ENCODE results near the gene OR2F2. TPM values are rescaled to one million over a fixed set of nuclear protein-coding genes. Genes with fewer than 3 reads are reported as not detected.
A peak's percentile ranks its signal among the peaks of the same experiment; 100 is the strongest.

Gene OR2F2
- total and polyA plus RNA-seq, 2 experiments from 2014 or later, result not detected

GRCh38 chr7:143979359-143979758, 44.3 kb downstream of the OR2F2 start:
- no peaks in the 10 kb centered on the region for H3K36me3 ChIP-seq
- H3K9me3 ChIP-seq (ENCODE audit: low read depth), result no peaks in the 10 kb centered on the region
- no peak overlapping the region for H3K4me3 ChIP-seq
- H3K4me1 ChIP-seq (ENCODE audit: low read depth), result no peaks in the 10 kb centered on the region
- TF ChIP-seq CTCF (IDR thresholded peaks at IDR 0.05; ENCODE audit: low read depth, low read length), result no peak
- no peaks in the 10 kb centered on the region for H3K27me3 ChIP-seq
- peak in 1 of 2 donors; percentile 81 for DNase-seq (ENCODE audit: low read depth in 1 of 2, low spot score in 1 of 2)
- no peak overlapping the region for H3K27ac ChIP-seq

GRCh38 chr7:143979998-143980397, 45.0 kb downstream of the OR2F2 start:
- H3K4me1 ChIP-seq (ENCODE audit: low read depth), result no peaks in the 10 kb centered on the region
- H3K36me3 ChIP-seq, result no peaks in the 10 kb centered on the region
- no peak overlapping the region for H3K27ac ChIP-seq
- no peaks in the 10 kb centered on the region for H3K9me3 ChIP-seq (ENCODE audit: low read depth)
- no peak for TF ChIP-seq CTCF (IDR thresholded peaks at IDR 0.05; ENCODE audit: low read depth, low read length)
- no peaks in the 10 kb centered on the region for H3K27me3 ChIP-seq
- no peak for DNase-seq (ENCODE audit: low read depth in 1 of 2, low spot score in 1 of 2)
- H3K4me3 ChIP-seq, result no peak overlapping the region

DNA sequence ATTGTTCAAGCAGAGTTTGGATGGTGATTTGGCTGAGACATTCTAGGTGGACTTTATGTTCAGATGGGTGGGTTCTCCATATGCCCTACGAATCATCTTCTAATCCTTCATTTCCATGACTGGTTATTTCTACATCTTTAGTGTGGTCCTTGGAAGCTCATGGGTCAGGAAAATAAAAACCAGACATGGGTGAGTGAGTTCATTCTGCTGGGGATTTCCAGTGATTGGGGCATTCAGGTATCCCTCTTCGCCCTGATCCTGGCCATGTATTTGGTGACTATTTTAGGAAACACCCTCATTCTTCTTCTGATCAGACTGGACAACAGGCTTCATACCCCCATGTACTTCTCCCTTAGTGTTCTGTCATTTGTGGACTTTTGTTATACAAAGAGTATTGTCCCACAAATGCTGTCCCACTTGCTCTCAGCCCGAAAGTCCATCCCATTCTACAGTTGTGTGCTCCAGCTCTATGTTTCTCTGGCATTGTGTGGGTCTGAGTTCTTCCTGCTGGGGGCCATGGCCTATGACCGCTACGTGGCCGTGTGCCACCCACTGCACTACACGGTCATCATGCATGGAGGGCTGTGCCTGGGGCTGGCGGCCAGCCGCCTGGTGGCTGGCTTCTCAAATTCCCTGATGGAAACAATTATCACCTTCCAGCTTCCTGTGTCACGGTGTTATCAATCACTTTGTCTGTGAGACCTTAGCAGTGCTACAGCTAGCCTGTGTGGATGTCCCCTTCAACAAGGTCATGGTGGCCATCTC, 45.9 kb downstream of the OR2F2 start:
- Histone ChIP-seq H3K9me3 (ENCODE audit: low read depth) (no peaks in the 10 kb centered on the region), H3K4me3 (no peak overlapping the region), H3K36me3 (no peaks in the 10 kb centered on the region), H3K4me1 (ENCODE audit: low read depth) (no peaks in the 10 kb centered on the region), H3K27me3 (no peaks in the 10 kb centered on the region), H3K27ac (no peak overlapping the region)
- no peak for DNase-seq (ENCODE audit: low read depth in 1 of 2, low spot score in 1 of 2)
- no peak for TF ChIP-seq CTCF (IDR thresholded peaks at IDR 0.05; ENCODE audit: low read depth, low read length)

DNA sequence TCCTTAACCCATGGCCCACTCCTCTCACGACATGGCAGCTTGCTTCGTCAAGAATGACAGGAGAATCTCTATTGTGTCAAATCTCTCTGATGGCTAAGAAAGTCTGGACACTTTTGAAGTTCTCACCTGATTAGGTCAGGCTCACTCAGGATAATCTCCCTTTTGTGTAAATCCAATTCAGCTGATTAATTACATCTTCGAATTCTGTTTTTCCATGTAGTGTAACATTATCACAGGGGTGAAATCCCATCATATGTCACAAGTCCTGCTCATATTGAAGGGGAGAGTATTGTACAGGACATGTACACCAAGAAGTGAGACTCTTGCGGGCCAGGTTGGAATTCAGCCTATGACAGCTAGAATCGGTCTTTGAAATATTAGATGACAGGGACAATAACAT, 48.9 kb downstream of the OR2F2 start:
- DNase-seq (ENCODE audit: low read depth in 1 of 2, low spot score in 1 of 2), result no peak
- no peak for TF ChIP-seq CTCF (IDR thresholded peaks at IDR 0.05; ENCODE audit: low read depth, low read length)
- Histone ChIP-seq H3K36me3 (no peaks in the 10 kb centered on the region), H3K4me1 (ENCODE audit: low read depth) (no peaks in the 10 kb centered on the region), H3K9me3 (ENCODE audit: low read depth) (no peaks in the 10 kb centered on the region), H3K27me3 (no peaks in the 10 kb centered on the region), H3K4me3 (no peak overlapping the region), H3K27ac (no peak overlapping the region)

Other genes starting within 250 kb of the OR2F2 start
- gene CTAGE6, start 177.5 kb upstream of the OR2F2 start, total RNA-seq, result not detected in 2 replicates
- gene CTAGE6, start 177.5 kb upstream of the OR2F2 start, polyA plus RNA-seq, result not detected in 2 replicates
- gene TCAF1, start 33.1 kb upstream of the OR2F2 start, total RNA-seq, result 82.3 and 82.7 TPM in 2 replicates
- gene TCAF1, start 33.1 kb upstream of the OR2F2 start, polyA plus RNA-seq, result 58.6 and 65.8 TPM in 2 replicates
- not detected in 2 replicates for gene OR2F1, start 19.6 kb downstream of the OR2F2 start, total RNA-seq
- not detected in 2 replicates for gene OR2F1, start 19.6 kb downstream of the OR2F2 start, polyA plus RNA-seq
- not detected in 2 replicates for gene OR6B1, start 65.1 kb downstream of the OR2F2 start, total RNA-seq
- not detected in 2 replicates for gene OR6B1, start 65.1 kb downstream of the OR2F2 start, polyA plus RNA-seq
- gene OR2A5, start 113.7 kb downstream of the OR2F2 start, total RNA-seq, result not detected in 2 replicates
- gene OR2A5, start 113.7 kb downstream of the OR2F2 start, polyA plus RNA-seq, result not detected in 2 replicates
- not detected in 2 replicates for gene OR2A25, start 134.6 kb downstream of the OR2F2 start, total RNA-seq
- not detected in 2 replicates for gene OR2A25, start 134.6 kb downstream of the OR2F2 start, polyA plus RNA-seq
- not detected in 2 replicates for gene OR2A12, start 151.0 kb downstream of the OR2F2 start, total RNA-seq
- not detected in 2 replicates for gene OR2A12, start 151.0 kb downstream of the OR2F2 start, polyA plus RNA-seq
- gene OR2A2, start 174.3 kb downstream of the OR2F2 start, total RNA-seq, result not detected in 2 replicates
- not detected in 2 replicates for gene OR2A2, start 174.3 kb downstream of the OR2F2 start, polyA plus RNA-seq
- not detected in 2 replicates for gene OR2A14, start 187.9 kb downstream of the OR2F2 start, total RNA-seq
- gene OR2A14, start 187.9 kb downstream of the OR2F2 start, polyA plus RNA-seq, result not detected in 2 replicates
- not detected in 2 replicates for gene CTAGE4, start 248.2 kb downstream of the OR2F2 start, total RNA-seq
- 0.21 TPM in 1 of 2 replicates, not detected in the other for gene CTAGE4, start 248.2 kb downstream of the OR2F2 start, polyA plus RNA-seq

All from cardiac muscle cell (in vitro differentiated cells and primary cell).